GM08714 (cell line): ENCODE results near the gene SIX5.
A peak's percentile ranks its signal among the peaks of the same experiment; 100 is the strongest.
"Not testable (repeated sequence)": the region's sequence is repeated elsewhere in the genome, so short reads cannot be mapped to it uniquely, and the experiment has no call there.

Experiments used
- H3K4me3 ChIP-seq: fragments of 200-500 bp; sonication (Bioruptor generic); 2 replicates; pipeline ENCODE4 v1.5.1; 2014; ENCODE audit warnings: mild to moderate bottlenecking, low read length, inconsistent platforms
- ZNF274 ChIP-seq: IDR thresholded peaks from 2 replicates; pipeline ENCODE4 v1.6.1; 2012; ENCODE audit warnings: mild to moderate bottlenecking, low read depth, low read length

The SIX5 gene

DNA sequence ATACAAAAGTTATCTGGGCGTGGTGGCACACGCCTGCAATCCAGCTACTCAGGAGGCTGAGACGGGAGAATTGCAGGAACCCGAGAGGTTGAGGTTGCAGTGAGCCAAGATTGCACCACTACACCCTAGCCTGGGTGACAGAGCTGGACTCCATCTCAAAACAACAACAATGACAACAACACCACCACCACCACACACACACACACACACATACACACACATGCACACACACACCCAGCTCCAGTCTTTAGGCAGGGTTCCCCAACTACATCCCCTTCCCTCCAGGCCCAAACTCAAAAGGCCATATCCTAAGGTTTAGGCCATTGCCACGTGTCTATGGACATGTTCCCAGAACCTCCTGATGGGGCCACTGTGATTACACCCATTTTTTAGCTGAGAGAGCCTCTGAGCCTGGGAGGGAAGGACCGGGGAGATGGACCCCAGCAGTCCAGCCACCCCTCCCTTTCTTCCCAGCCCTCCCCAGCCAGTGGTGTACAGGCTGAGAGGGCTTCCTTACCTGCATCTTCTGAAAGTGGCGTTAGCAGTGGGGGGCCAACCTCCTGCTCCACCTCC is 32.6 kb upstream of the SIX5 start:
- TF ChIP-seq ZNF274 = no peak
- H3K4me3 ChIP-seq = no peak overlapping the region

GRCh38 chr19:45800070-45800553 is 31.1 kb upstream of the SIX5 start:
- no peak overlapping the region for H3K4me3 ChIP-seq
- no peak for TF ChIP-seq ZNF274

DNA sequence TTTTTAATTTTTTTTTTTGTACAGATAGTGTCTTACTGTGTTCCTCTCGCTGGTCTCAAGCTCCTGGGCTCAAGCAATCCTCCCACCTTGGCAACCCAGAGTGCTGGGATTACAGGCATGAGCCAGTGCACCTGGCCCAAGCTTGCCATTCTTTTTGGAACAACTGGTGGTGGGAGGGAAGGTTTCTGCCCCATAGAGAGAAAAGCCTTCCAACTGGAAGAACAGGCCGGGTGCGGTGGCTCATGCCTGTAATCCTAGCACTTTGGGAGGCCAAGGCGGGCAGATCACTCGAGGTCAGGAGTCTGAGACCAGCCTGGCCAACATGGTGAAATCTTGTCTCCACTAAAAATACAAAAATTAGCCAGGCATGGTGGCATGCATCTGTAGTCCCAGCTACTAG is 30.5 kb upstream of the SIX5 start:
- not testable (repeated sequence) for H3K4me3 ChIP-seq

DNA sequence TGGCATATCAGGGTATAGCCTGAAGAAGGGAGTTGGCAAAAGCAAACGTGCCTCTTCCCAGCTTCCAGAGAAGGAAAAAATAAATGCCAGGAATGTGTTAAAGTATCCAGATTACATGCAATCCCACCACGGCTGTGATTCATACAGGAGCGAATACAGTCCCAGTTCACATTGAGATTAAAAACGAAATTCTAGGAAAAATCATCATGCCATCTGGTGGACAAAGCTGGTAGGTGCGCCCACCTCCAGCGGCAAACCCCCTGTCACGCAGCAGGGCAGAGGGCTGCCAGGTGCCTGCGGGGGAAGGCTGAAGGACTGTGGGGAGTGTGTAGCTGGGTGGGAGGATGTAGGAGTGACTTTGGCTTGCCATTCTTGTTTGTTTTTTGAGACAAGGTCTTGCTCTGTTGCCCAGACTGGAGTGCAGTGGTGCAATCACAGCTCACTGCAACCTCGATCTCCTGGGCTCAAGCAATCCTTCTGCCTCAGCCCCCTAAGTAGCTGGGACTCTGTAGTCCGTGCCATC is 30.0 kb upstream of the SIX5 start:
- no peak for TF ChIP-seq ZNF274
- no peak overlapping the region for H3K4me3 ChIP-seq

DNA sequence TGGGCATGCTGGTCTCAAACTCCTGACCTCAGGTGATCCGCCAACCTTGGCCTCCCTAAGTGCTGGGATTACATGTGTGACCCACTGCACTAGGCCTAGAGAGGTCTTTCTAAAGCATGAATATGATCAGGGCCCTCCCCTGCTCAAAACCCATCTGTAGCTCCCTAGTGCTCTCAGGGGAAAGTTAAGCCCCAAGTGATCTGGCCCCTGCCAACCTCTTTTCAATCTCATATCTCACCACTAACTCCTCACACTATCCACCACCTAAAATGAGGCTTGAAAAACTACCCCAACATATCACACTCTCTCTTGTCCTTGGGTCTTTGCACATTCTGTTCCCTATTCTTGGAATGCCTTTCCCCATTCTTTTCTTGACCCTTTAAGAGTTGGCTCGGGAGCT is 25.6 kb upstream of the SIX5 start:
- no peak overlapping the region for H3K4me3 ChIP-seq
- TF ChIP-seq ZNF274 = no peak

DNA sequence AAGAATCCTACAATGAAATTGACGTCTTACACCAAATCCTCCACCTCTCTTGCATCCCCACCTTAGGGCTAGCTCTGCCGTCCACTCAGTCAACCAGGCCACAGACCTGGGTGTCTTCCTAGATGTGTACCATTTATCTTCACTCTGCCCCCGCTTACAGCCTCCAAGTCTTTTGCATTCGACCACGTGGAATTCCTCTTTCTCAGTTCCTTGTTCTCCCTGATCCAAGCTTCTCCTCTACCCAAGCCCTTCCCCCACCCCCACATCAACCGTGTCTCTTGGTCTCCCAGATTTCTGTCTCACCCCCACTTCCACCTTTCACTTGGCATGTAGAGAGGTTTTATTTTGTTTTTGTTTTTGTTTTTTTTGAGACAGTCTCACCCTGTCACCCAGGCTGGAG is 24.8 kb upstream of the SIX5 start:
- H3K4me3 ChIP-seq = no peak overlapping the region
- TF ChIP-seq ZNF274 = no peak

- H3K4me3 ChIP-seq = peak overlapping the region; percentile 7; the same call in 1 of the 2 replicates
- no peak for TF ChIP-seq ZNF274
Observed at GRCh38 chr19:45793178-45793564, 24.1 kb upstream of the SIX5 start.

DNA sequence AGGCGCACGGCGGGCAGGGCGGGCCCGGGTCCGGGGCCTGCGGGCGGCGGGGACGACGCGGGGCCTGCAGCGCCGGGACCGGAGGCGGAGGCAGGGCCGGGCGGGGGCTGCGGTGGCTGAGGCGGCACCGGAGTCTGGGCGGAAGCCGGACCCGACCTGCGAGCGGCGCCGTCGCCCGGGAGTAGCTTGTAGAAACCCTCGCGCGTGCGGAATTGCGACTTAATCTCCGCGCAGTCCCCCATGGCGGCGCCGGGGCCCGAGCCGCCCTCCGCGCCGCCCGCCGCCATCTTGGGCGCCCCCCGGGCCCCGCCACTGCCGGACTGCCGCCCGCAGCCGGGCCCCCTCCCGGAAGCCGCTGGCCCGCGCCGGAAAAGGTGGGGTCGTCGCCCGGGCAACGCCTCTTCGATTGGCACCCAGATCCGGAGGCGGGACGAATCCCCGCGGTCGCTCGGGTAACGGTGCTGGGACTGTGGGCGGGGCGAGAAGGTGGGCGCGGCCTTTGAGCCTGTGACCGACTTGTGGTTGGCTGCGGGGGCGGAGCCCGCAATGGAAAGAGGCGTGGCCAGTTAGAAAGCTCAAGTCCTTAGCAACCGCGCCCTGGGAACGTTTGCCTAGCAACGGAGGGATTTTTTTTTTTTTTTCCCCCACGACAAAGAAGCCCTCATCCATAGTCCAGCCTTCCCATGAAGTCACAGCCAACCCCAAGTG is 23.6 kb upstream of the SIX5 start, which contains the start of gene DMWD:
TSS of gene DMWD (minus strand) at position 376 of the 708 bp plus-strand sequence. CDS start at position 287, 89 bp downstream.
- H3K4me3 ChIP-seq = peak within 1 kb of the TSS; percentile 94
- no peak for TF ChIP-seq ZNF274

DNA sequence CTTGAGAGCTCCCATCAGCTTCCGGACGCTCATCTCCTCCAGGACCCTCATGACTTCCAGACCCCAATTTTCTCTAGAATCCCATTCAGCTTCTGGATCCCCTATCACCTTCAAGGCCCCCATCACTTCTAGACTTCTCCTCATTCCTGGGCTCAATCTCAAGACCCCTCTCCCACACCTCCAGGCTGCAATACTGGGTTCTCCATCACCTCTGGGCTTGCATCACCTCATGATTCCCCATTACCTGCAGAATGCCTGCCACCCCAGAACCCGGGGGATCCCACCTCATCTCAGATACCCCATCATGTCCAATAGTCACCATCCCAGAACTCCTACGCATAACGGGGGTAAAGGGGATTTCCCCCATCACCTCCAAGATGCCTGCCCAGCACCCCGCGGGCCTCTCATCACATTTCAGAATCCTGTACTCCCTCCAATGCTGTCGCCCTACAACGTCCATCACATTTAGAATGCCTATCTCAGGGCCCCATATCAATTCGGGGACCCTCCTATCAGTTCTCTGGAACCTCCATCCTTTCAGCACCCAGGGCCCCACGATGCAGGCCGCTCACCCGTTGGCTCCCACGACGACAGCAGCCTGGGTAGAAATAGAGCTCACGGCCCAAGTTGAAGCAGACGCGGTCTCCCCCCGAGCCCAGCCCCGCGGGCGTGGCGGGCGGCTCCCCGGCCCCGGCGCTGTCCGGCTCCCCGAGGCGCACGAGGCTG is 22.9 kb upstream of the SIX5 start:
- no peak for TF ChIP-seq ZNF274
- peak overlapping the region; percentile 94 for H3K4me3 ChIP-seq

GRCh38 chr19:45790942-45791341 is 21.9 kb upstream of the SIX5 start:
- H3K4me3 ChIP-seq = peak overlapping the region; percentile 94; the same call in 1 of the 2 replicates

GRCh38 chr19:45789035-45789786 is 20.2 kb upstream of the SIX5 start:
- no peak for TF ChIP-seq ZNF274
- no peak overlapping the region for H3K4me3 ChIP-seq

More at GRCh38 chr19:45790942-45791341, 21.9 kb upstream of the SIX5 start:
- no peak for TF ChIP-seq ZNF274

DNA sequence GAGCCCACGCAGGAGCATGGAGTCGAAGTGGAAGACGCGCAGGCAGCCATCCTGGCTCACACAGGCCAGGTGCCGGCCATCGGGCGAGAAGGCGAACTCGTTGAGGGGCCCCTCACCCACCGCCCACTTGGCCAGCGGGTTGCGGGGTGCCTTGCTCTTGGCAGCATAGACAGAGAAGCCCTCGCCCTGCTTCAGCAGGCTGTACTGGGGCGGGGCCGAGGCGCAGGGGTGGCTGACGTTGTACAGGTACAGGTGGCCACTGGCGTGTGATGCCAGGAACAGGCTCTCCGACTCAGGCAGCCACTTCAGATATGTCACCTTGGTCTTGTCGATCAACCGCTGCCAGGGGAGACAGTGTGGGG is 17.5 kb upstream of the SIX5 start:
- TF ChIP-seq ZNF274 = no peak

DNA sequence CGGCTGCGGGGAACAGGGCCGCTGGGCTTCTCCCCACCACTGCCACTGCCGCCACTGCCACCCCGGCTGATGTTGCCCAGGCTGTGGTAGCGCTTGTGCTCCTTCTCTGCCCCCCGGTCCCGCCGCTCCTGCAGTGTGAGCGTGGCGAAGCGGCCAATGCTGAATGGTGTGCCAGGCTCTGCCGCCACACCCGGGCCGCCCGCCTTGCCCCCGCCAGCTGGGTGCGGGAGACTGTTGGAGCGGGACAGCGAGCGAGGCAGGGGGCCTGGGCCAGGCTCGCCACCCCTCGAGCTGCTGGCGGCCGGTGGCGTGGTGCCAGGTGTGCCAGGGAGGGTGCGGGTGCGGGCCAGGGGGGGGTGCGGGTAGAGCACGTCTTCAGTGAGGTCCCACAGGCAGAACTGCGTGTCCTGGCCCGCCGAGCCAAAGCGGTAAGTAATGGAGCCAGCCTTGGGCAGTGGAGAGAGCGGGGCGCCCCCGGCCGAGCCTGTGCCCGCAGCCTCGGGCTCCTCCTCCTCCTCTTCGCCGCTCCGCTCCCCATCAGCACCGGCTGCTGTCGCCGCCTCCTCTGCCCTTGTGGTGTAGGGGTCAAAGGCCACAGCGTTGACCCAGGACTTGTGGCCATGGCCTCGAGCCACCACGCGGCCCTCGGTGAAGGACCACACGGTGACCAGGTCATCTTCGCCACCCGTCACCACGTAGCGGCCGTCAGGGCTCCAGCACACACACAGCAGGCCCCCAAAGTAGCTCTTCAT is 16.9 kb upstream of the SIX5 start:
- H3K4me3 ChIP-seq = no peak overlapping the region
- no peak for TF ChIP-seq ZNF274

More for the DNA sequence above, 17.5 kb upstream of the SIX5 start:
- no peak overlapping the region for H3K4me3 ChIP-seq
